Sigmoid colon (tissue), 4 donors: Measurements from ENCODE around the gene ZBED2.

ENCODE experiments used
- CTCF ChIP-seq, 4 experiments: fragments of 450-650 bp in 3 of 4; fragments of 200-600 bp in 1 of 4; IDR thresholded peaks; one replicate each; pipeline ENCODE4 v1.5.1; 2016 to 2019; ENCODE audit warnings: antibody characterized with exemption in 4 of 4, mild to moderate bottlenecking in 3 of 4, moderate library complexity in 2 of 4
- EP300 ChIP-seq, 4 donors: sonication (generic); formaldehyde crosslinking; IDR thresholded peaks; one replicate each; pipeline ENCODE4 v1.6.1; 2017; ENCODE audit warnings: antibody characterized with exemption in 4 of 4
- POLR2A ChIP-seq, 2 donors: fragments of 450-650 bp; IDR thresholded peaks; one replicate each; pipeline ENCODE4 v1.6.1; 2016; ENCODE audit warnings: antibody characterized with exemption in 2 of 2, mild to moderate bottlenecking in 2 of 2, moderate library complexity in 2 of 2
- POLR2AphosphoS5 ChIP-seq, 4 donors: sonication (generic); formaldehyde crosslinking; IDR thresholded peaks; one replicate each; pipeline ENCODE4 v1.6.1; 2017; ENCODE audit warnings: antibody characterized with exemption in 4 of 4

DNA sequence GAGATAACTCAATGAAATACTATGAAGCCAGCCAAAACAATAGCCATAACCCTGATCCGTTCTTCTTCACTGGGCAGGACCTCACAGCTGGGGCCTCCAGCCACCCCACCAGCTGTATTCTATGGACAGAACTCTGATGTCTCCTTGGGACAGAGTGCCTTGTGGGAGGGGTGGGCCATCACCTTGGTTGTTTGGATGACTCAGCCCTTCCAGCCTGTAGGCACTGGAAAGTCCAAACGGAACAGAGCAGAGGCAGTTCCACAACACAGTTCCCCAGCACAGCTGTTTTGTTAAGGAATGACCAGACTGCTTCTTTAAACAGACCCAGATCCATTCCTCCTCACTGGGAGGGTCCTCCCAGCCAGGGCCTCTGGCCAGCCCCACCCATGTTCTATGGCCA, 31.9 kb upstream of the ZBED2 start:
- no peak for TF ChIP-seq CTCF (IDR thresholded peaks at IDR 0.05)
- TF ChIP-seq POLR2A (IDR thresholded peaks at IDR 0.05) = no peak
- TF ChIP-seq EP300 (IDR thresholded peaks at IDR 0.05) = no peak
- TF ChIP-seq POLR2AphosphoS5 (IDR thresholded peaks at IDR 0.05) = no peak
